Activated CD8-positive, alpha-beta memory T cell treated with anti-CD3 and anti-CD28 coated beads, Interleukin-2, amount 50 U/mL, for 4 hours (primary cell): ENCODE results near the gene ABLIM2.
"Not testable (repeated sequence)": the region's sequence is repeated elsewhere in the genome, so short reads cannot be mapped to it uniquely, and the experiment has no call there.

Experiments used
- DNase-seq: peaks from one replicate; pipeline ENCODE4 v3.0.0-alpha.2; 2020

The ABLIM2 gene

DNA sequence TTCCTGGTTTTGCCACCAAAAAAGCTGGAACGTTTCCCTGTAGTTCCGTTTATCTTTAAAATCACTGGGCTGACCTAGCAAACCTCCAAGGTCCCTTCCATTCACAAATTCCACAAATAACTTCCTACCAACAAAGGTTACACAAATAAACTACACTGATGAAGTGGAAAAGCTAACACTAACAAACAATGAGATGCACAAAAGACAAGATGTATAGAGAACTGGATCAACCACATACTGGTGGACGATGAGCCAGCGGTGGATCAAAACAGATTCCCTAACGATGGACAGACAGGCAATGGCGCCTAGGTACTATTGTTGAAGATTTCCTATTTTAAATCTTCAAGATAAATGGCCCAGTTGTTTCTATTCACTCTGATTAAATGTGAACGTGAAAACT, 234.4 kb downstream of the ABLIM2 start:
- DNase-seq: no peak

DNA sequence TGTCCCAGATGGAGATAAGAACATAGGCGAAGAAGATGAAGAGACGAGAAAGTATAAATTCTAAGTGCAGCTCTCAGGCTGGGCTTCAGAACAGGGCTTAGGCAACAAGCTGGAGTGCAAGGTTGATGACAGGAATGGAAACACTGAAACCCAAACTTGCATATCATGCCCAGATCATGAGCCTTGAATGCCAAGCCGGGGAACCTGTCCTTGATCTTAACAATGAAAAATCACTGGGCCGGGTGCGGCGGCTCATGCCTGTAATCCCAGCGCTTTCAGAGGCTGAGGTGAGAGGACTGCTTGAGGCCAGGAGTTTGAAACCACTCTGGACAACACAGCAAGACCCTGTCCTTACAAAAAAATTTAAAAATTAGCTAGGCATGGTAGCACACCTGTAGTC, 236.1 kb downstream of the ABLIM2 start:
- no peak for DNase-seq

DNA sequence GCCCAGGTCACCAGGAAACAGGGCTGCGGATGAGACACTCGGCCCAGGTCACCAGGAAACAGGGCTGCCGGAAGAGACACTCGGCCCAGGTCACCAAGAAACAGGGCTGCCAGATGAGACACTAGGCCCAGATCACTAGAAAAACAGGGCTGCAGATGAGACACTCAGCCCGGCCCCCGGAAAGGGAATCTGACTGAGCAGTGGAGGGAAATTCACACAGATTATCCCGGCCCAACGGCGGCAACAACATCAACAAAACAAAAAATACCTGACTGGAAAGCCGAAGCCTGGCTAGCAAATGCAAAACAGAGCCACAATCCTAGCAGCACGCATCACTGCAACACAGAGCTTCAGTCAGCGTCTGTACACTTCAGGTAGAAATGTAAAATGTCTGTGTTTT, 239.6 kb downstream of the ABLIM2 start:
- DNase-seq: no peak

DNA sequence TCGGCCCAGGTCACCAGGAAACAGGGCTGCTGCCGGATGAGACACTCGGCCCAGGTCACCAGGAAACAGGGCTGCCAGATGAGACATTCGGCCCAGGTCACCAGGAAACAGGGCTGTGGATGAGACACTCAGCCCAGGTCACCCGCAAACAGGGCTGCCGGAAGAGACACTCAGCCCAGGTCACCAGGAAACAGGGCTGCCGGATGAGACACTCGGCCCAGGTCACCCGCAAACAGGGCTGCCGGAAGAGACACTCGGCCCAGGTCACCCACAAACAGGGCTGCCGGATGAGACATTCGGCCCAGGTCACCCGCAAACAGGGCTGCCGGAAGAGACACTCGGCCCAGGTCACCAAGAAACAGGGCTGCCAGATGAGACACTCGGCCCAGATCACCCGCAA, 240.4 kb downstream of the ABLIM2 start:
- DNase-seq: not testable (repeated sequence)

DNA sequence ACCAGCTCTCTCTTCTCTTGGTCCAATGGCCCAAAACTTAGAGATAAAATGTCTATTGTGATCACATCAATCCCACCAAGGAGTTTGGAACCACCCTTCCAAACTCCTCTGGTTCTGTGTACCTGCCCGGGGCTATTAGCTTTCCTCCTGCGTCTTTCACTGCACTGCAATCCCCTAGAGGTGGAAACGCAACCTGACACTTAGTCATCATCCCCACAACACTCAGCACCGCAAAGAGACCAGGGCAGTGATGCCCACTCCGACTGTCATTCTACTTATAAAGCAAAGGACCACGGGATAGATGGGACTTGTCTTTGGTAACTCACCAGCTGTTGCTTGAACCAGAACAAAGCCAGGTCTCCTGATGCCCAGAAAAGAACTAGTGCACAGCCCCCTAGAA, 240.9 kb downstream of the ABLIM2 start:
- no peak for DNase-seq

DNA sequence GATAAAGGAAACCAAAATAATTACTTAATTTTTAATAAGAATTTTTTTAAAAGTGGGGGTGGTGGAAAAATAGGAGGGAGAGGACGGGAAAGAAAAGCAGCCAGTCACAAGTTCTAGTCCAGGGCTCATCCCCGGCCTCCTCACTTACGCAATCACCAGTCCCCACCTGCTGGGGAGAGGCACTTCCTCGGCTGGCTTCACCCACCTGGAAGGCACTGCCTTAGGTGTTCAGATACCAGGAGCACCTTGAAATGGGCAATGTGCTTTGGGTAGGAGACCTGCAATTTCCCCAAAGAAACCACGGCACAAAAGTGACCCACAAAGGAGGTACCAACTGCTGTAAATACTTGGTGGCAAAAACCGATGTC, 242.8 kb downstream of the ABLIM2 start:
- DNase-seq: no peak
